ENCODE measurements around the gene CACNA1H. TPM values are rescaled to one million over a fixed set of nuclear protein-coding genes. Genes with fewer than 3 reads are reported as not detected.

Gene CACNA1H
- total and polyA plus RNA-seq, 2 of the 8 experiments (the other 6 are each of a cell fraction or from before 2014, with no cell fraction given): 14.0 to 28.7 TPM

- H2AK5ac ChIP-seq (ENCODE audit: low read depth, low read length): no peak overlapping the region
- H3K27me3 ChIP-seq (replicated peaks in 1 of 4; ENCODE audit: control insufficient read depth in 3 of 4, extremely low read depth in 1 of 4, insufficient read depth in 3 of 4, low read length in 3 of 4): no peaks in the 10 kb centered on the region
- no peaks in the 10 kb centered on the region for H3K4me1 ChIP-seq (replicated peaks in 1 of 4; ENCODE audit: control insufficient read depth in 3 of 4, insufficient read depth in 4 of 4, low read length in 3 of 4)
- H2BK12ac ChIP-seq (ENCODE audit: low read depth, low read length): no peak overlapping the region
- no peak overlapping the region for H4K91ac ChIP-seq (replicated peaks; ENCODE audit: insufficient read length, low read length)
- H4K20me1 ChIP-seq (replicated peaks in 1 of 2; ENCODE audit: control insufficient read depth in 1 of 2, insufficient read depth in 2 of 2, low read length in 2 of 2): peaks cover 2 to 11% of the 10 kb centered on the region in 2 experiments
- no peak overlapping the region for H3K4ac ChIP-seq (replicated peaks; ENCODE audit: insufficient read length, low read depth, low read length)
- H3K27ac ChIP-seq (ENCODE audit: low read depth, low read length): no peak overlapping the region
- no peaks in the 10 kb centered on the region for H3K23me2 ChIP-seq (ENCODE audit: low read depth, low read length)
- no peak overlapping the region for H3K23ac ChIP-seq (ENCODE audit: insufficient read length)
- H3K9ac ChIP-seq (replicated peaks in 1 of 4; ENCODE audit: extremely low read depth in 1 of 4, low read depth in 3 of 4, low read length in 3 of 4): no peak overlapping the region
- H3K14ac ChIP-seq (ENCODE audit: insufficient read length): no peak overlapping the region
- DNase-seq (ENCODE audit: low read depth in 1 of 2, low spot score in 2 of 2): no peak
- H2BK20ac ChIP-seq (ENCODE audit: low read length): no peak overlapping the region
- H3K18ac ChIP-seq (ENCODE audit: extremely low read depth, low read length): no peak overlapping the region
- H2AFZ ChIP-seq (ENCODE audit: low read length): no peak overlapping the region
- no peak overlapping the region for H4K5ac ChIP-seq (ENCODE audit: insufficient read length, low read depth, low read length)
- H2BK5ac ChIP-seq (ENCODE audit: low read depth, low read length): no peak overlapping the region
- 94% methylated on average over 21 of the region's 22 CpGs; no CpG with 5 or more reads in 1 of the 2 experiments for WGBS, 2 experiments (ENCODE audit: extremely low coverage in 1 of 2, insufficient coverage in 1 of 2, insufficient read length in 1 of 2, insufficient replicate concordance in 2 of 2, low coverage in 1 of 2, low lambda C conversion rate in 2 of 2, missing lambda C conversion rate in 1 of 2)
- no peak overlapping the region for H2BK120ac ChIP-seq (replicated peaks; ENCODE audit: low read depth, low read length)
- CTCF ChIA-PET (ENCODE audit: partially characterized antibody): interaction anchor here (1.7 kb wide), 1 partner anchor 10 kb away, joined by 6 read pairs; no protein-coding TSS in a partner anchor
- POLR2A ChIA-PET (ENCODE audit: partially characterized antibody): interaction anchor here (1.1 to 1.8 kb wide), 2 partner anchors 14 to 26 kb away, joined by 3 to 4 read pairs; no protein-coding TSS in a partner anchor
- no peak overlapping the region for H3K56ac ChIP-seq (replicated peaks; ENCODE audit: insufficient read length, low read depth, low read length)
- no peak overlapping the region for H3K4me3 ChIP-seq (ENCODE audit: extremely low read depth in 1 of 4, insufficient read depth in 2 of 4, low read depth in 3 of 4, low read length in 4 of 4)
- peaks cover 0 to 45% (median 3%) of the 10 kb centered on the region in 4 experiments; a peak in 4 of 8 replicates for H3K36me3 ChIP-seq (ENCODE audit: control insufficient read depth in 2 of 4, insufficient read depth in 4 of 4, low read length in 3 of 4)
- no peak for FAIRE-seq
- H3K9me3 ChIP-seq (ENCODE audit: insufficient read depth in 2 of 2, low read depth in 1 of 2, low read length in 1 of 2): no peaks in the 10 kb centered on the region
- no peaks in the 10 kb centered on the region for H3K79me2 ChIP-seq (ENCODE audit: control insufficient read depth in 1 of 2, insufficient read depth in 2 of 2, low read length in 2 of 2)
- no peaks in the 10 kb centered on the region for H3K79me1 ChIP-seq (ENCODE audit: low read depth, low read length)
- H2BK15ac ChIP-seq (ENCODE audit: low read length): no peak overlapping the region
- H4K8ac ChIP-seq (ENCODE audit: extremely low read depth, insufficient read depth, low read length): peak overlapping the region; percentile 57; the same call in 1 of the 2 replicates
- H3K4me2 ChIP-seq (ENCODE audit: insufficient read depth in 1 of 2, low read depth in 2 of 2, low read length in 2 of 2): no peak overlapping the region
- TF ChIP-seq BRCA1 (IDR thresholded peaks at IDR 0.05; ENCODE audit: low read depth, low read length): no peak
- TF ChIP-seq KDM5A (IDR thresholded peaks at IDR 0.05; ENCODE audit: low read length): no peak
- TF ChIP-seq POLR2A (IDR thresholded peaks at IDR 0.05; ENCODE audit: control extremely low read depth in 1 of 2, low read depth in 2 of 2, low read length in 2 of 2): no peak
- no peak for TF ChIP-seq TAF7 (optimal IDR thresholded peaks at IDR 0.05; ENCODE audit: borderline replicate concordance, low read depth, low read length)
- no peak for TF ChIP-seq RNF2 (IDR thresholded peaks at IDR 0.05; ENCODE audit: borderline replicate concordance, low read depth, low read length, missing control alignments, poor library complexity, severe bottlenecking)
- TF ChIP-seq EGR1 (IDR thresholded peaks at IDR 0.05; ENCODE audit: borderline replicate concordance, low read depth, low read length): no peak
- TF ChIP-seq NANOG (IDR thresholded peaks at IDR 0.05; ENCODE audit: insufficient read depth, low read depth, low read length, poor library complexity, severe bottlenecking): no peak
- TF ChIP-seq JUN (IDR thresholded peaks at IDR 0.05; ENCODE audit: low read depth, low read length): no peak
- TF ChIP-seq HDAC6 (IDR thresholded peaks at IDR 0.05; ENCODE audit: low read depth, low read length): no peak
- no peak for TF ChIP-seq RFX5 (IDR thresholded peaks at IDR 0.05; ENCODE audit: borderline replicate concordance, low read depth, low read length)
- TF ChIP-seq POU5F1 (IDR thresholded peaks at IDR 0.05; ENCODE audit: low read depth, low read length): no peak
- TF ChIP-seq SP2 (IDR thresholded peaks at IDR 0.05; ENCODE audit: low read length): no peak
- TF ChIP-seq NRF1 (IDR thresholded peaks at IDR 0.05; ENCODE audit: low read depth, low read length): no peak
- no peak for TF ChIP-seq BCL11A (IDR thresholded peaks at IDR 0.05; ENCODE audit: low read depth in 2 of 2, low read length in 2 of 2)
Observed at GRCh38 chr16:1208239-1208830, 55.4 kb downstream of the CACNA1H start.
